Right ventricle myocardium inferior (tissue), 1 donor: ENCODE data around the gene NLN. TPM values are rescaled to one million over a fixed set of nuclear protein-coding genes. Genes with fewer than 3 reads are reported as not detected.
"Not testable (repeated sequence)": the region's sequence is repeated elsewhere in the genome, so short reads cannot be mapped to it uniquely, and the experiment has no call there.

Experiments
- ATAC-seq: fragments of 200-7000 bp; cut with Tn5 transposase; one replicate; pipeline ENCODE4 v1.9.1; 2020; ENCODE audit warnings: mild to moderate bottlenecking, moderate library complexity
- DNase-seq: peaks from one replicate; pipeline ENCODE4 v3.0.0; 2021; ENCODE audit errors: missing footprints
- intact Hi-C: fragments of 100-400 bp; cut with DNase I; formaldehyde crosslinking; loops from one replicate; pipeline ENCODE4 v1.11.0; 2022
- total RNA-seq: library from RNA; stranded (reverse); fragmentation: NEBNext Ultra II Directional; extraction: Animal tissue kit (Norgen Biotek cat#: 25700); gene quantifications from one replicate; pipeline ENCODE4 v1.2.1, GENCODE V29; 2021
- donor health status: DM: no; HTN: yes; CAD: no; lungs with severe emphysema.

The NLN gene
- total RNA-seq, 1 donor from 2014 or later, result 16.5 TPM

GRCh38 chr5:65819905-65820240 is 97.9 kb downstream of the NLN start:
- DNase-seq (no peak), ATAC-seq (no peak)
- intact Hi-C loops, result no loop called here

- DNase-seq (no peak), ATAC-seq (no peak)
- intact Hi-C loops, result no loop called here
Observed at GRCh38 chr5:65820373-65820772, 98.4 kb downstream of the NLN start.

DNA sequence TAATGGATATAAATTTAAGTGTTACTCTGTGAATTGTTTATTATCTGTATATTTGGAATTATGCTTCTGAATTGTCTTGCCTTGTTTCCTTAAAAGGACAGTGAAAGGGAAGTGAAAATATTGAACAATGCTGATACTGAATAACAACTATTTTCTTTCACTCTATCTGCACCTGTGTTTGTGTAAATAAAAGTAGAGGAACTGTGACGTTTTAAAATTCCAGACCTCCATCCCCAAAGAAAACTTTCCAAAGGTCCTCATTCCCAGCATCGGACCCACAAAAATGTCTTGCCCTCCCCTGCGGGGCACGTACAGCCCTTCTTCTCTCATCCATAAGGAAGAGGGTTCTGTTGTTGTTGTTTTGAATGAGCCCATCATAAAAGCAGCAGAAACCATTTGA is 100.0 kb downstream of the NLN start:
- intact Hi-C loops, result no loop called here
- DNase-seq (no peak), ATAC-seq (no peak)

DNA sequence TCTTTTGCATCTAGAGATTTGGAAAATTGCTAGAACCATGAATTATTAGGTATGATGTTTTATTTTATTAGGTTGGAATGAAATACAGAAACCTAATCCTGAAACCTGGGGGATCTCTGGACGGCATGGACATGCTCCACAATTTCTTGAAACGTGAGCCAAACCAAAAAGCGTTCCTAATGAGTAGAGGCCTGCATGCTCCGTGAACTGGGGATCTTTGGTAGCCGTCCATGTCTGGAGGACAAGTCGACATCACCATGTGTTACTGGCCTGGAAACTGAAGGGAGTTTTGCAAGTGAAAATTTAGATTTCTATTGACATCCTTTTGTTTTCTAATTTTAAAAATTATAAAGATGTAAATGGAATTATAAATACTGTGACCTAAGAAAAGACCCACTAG is 100.7 kb downstream of the NLN start:
- ATAC-seq (no peak), DNase-seq (no peak)
- intact Hi-C loops, result no loop called here

- ATAC-seq (no peak), DNase-seq (no peak)
- intact Hi-C loops, result no loop called here
Observed at GRCh38 chr5:65823204-65823603, 101.2 kb downstream of the NLN start.

- DNase-seq, result no peak
- ATAC-seq, result no peak
- intact Hi-C loops, result no loop called here
Observed at GRCh38 chr5:65823845-65824445, 101.9 kb downstream of the NLN start.

DNA sequence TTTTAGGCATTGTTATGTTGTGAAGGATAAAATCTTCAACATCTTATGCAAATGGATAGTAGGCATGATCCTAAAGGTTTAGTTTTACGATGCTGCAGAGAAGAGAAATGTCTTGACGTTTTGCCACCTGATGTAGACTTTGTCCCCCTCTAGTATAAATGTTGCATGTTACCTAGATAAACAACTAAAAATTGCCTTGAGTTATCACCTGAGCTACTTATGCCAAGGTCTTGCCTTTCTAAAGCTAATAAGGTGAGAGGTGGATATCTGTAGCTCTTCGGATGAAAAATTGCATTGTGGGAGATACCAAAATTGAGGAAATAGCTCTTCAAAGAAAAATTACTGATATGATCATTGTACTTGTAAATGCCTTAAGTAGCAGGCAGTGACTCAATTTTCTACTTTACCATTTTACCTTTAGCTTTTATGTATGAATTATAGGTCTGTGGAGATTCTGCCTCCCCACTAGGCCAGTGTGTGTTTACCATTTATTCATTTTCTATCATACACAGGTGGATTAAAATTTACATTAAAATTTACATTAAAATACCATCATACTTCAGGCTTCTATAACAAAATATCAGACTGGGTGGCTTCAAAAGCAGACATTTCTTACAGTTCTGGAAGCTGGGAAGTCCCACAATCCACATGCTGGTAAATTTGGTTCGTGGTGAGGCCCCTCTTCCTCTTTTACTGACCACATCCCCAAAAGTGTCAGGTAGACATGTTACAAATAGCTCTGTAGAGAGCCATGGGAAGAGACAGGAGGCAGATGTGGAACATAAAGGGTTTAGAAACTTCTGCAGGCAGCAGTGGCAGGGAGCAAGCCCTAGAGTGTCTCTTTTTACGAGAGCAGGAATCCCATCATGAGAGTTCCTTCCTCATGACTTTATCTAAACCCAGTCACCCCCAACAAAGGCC is 103.7 kb downstream of the NLN start:
- ATAC-seq (no peak), DNase-seq (no peak)
- intact Hi-C loops, result no loop called here

DNA sequence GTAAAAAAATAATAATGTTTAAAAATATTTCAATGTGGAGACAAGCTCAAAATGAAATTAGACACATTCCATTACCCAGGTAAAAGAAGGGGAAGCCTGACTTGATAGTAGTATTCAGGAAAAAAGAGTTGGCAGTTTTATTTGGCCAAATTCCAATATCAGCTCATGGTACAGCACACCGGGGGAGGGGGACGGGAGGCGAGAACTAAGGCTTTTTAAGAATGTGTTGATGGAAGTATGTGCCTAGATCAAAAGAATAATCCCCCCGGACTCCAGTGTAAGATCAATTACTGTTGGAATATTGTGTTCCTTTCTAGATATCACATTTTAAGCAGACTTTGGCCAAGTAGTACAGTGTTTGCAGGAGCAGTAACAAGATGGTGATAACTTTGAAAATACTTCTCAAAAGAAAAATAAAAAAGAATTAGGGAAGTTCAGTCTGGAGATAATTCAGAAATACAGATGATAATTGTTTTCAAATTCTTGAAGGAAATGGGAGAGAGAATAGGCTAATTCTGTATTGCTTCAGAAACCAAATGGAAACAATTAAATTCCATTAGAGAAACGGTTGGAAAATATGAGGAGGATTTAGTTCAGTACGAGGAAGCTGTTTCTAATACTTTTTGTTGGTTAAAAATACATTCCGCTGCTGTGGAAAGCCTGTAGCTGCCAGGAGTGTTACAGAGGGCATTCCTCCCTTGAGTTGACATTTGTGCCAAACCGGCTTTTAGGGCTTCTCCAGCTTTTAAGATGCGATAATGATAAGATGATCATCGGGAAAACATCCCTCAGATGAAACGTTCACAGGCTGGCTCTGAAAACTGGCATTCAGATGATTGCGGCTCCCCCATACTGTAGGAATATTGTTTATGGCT is 106.3 kb downstream of the NLN start:
- ATAC-seq (no peak), DNase-seq (no peak)
- intact Hi-C loops, result no loop called here

DNA sequence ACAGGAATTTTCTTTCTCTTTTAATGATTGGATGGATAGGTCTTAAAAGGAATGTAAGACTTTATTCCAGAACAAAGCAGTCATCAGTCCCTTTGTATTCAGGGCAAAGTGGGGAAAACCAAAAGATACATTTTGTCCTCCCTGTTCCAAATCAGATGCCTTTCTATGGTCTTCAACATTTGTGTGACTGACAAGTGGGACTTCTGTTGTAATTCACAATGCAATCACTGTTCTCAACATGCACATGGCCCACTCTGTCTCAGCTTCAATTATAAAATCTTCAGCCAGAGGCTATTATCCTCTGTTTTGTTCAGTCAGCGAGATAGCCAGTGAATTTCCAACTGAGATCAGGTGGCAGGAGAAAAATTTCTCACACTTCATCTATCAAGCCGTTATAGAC is 108.9 kb downstream of the NLN start:
- ATAC-seq (no peak), DNase-seq (no peak)
- intact Hi-C loops, result no loop called here

- DNase-seq (no peak), ATAC-seq (no peak)
- intact Hi-C loops, result no loop called here
Observed at GRCh38 chr5:65831276-65831675, 109.3 kb downstream of the NLN start.

GRCh38 chr5:65832152-65832551 is 110.1 kb downstream of the NLN start:
- DNase-seq (no peak), ATAC-seq (no peak)
- intact Hi-C loops, result no loop called here

DNA sequence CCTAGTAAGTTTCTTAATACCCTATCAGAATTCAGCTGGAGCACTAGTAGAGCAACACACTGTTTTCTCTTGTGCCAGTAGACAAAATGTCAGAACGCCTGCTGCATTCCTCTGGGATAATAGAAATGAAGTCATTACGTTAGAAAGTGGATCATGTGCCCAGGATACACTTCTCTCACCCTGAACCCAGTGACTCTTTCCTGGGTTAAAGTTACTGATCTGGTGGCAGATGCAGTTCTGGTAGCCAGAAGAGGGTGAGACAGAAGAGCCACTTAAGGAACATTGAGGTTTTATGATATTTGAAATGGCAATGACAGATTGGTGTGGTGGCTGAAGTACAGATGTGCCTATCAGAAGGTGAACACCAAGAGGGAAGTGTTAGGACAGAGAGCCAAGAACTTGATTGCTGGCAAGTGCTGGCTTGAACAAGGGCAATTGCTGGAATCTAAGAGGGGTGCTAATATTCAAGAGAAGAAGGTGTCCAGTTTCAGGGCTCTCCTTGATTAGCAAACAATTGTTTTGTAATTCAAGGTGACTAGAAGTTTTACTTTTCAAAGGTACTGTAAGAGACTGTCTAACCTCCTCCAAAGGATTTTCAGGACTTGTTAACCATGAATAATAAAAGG is 110.7 kb downstream of the NLN start:
- ATAC-seq (no peak), DNase-seq (no peak)
- intact Hi-C loops, result no loop called here

- intact Hi-C loops, result no loop called here
- no peak for ATAC-seq
- DNase-seq, result no peak
Observed at GRCh38 chr5:65833780-65834179, 111.8 kb downstream of the NLN start.

- intact Hi-C loops, result no loop called here
- ATAC-seq (no peak), DNase-seq (no peak)
Observed at GRCh38 chr5:65834306-65834705, 112.3 kb downstream of the NLN start.

DNA sequence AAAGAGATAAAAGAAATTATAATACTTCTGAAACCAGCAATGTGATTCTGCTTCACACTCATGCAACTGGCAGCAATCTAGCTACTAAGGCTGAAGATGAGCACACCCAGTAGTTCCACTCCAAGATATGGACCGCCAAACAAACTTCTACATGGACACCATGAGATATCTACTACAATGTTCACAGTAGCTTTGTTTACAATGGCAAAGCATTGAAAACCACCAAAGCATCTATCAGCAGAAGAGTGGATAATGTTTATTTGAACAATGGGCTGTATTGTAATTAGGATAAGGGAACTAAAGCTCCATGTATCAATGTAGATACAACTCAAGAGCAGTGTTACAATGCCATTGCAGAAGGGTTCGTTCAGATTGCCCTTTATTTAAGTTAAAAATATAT is 113.2 kb downstream of the NLN start:
- no peak for DNase-seq
- intact Hi-C loops, result no loop called here
- no peak for ATAC-seq

GRCh38 chr5:65837139-65837538 is 115.1 kb downstream of the NLN start:
- DNase-seq, result no peak
- intact Hi-C loops, result no loop called here
- ATAC-seq, result no peak

- intact Hi-C loops, DNase-seq, ATAC-seq: not testable (repeated sequence)
Observed at GRCh38 chr5:65839170-65839569, 117.2 kb downstream of the NLN start.

- ATAC-seq (no peak), DNase-seq (no peak)
- intact Hi-C loops, result no loop called here
Observed at GRCh38 chr5:65840071-65840470, 118.1 kb downstream of the NLN start.

DNA sequence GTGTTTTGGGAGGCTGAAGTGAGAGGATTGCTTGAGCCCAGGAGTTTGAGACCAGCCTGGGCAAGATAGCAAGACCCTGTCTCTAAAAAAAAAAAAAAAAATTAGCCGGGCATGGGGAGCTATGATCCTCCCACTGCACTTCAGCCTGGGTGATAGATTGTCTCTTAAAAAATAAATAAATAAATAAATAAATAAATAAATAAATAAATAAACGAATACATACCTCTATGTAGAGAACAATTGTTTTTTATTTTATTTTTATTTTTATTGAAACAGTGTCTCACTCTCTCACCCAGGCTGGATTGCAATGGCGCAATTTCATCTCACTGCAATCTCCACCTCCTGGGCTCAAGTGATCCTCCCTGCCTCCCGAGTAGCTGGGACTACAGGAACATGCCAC is 122.8 kb downstream of the NLN start:
- ATAC-seq, intact Hi-C loops: not testable (repeated sequence)

More for the DNA sequence above, 122.8 kb downstream of the NLN start:
- DNase-seq, result not testable (repeated sequence)
